OCI-M2 (cell line): ENCODE results near the gene BTG2.

ENCODE experiments used
- DNase-seq: peaks from one replicate; lab custom pipeline; 2025; ENCODE audit not compliant: unreplicated experiment; lab: John Stamatoyannopoulos, UW

The BTG2 gene

DNA sequence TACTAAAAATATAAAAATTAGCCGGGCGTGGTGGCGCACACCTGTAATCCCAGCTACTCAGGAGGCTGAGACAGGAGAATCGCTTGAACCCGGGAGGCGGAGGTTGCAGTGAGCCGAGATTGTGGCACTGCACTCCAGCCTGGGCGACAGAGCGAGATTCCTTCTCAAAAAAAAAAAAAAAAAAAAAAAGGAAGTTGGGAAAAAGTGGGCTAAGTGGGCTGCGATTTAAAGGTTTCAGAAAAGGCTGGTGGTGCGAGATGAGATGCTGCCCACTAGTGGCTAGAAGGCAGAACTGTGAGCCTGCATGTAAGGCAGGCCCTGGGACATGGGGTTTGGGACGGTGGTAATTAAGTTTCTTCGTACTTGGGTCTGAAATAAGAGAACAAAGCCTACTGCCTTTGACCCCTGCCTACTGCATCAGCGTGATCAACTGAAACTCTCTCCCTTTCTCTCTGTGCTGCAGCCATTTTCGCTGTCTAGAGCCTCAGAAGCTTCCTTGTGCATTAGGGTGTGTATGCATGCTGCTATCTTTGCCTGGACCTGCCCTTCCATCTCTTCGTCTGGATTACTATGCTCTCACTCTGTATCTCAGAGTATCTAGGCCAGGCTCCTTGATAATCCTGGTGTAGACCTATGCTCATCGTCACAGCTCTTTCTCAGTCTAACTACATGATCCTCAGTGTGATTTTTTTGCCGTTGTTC is 33.2 kb downstream of the BTG2 start:
- no peak for DNase-seq

DNA sequence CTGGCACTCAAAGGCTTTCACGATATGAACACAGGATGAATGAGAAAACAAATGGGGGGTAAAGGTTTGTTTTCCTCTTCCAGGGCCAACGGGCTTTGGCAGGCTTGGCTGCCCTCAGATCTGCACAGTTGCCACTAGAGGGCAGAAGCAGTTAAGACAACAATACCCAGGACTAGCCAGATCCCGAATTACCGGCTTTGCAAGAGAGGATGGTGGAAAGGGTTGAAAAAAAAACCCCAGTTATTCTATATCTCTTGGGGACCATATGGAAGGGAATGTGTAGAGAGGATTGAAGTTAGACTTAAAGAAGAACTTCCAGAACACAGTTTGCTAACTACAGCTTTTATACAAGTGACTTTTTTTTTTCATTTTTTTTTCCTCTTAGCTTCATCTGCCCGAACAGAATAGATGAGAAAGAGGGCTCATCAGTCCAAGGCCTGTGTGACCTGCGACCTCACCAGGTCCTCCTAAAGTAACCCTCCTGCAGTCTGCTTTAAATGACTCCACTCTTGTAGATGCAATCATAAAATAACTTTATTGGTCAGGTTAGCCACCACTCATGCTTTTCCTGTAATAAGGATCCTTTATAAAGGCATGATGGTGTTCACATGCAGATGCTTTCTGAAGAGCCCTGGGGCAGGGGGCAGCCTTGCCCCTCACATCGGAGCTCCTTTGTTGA is 34.9 kb downstream of the BTG2 start:
- no peak for DNase-seq

DNA sequence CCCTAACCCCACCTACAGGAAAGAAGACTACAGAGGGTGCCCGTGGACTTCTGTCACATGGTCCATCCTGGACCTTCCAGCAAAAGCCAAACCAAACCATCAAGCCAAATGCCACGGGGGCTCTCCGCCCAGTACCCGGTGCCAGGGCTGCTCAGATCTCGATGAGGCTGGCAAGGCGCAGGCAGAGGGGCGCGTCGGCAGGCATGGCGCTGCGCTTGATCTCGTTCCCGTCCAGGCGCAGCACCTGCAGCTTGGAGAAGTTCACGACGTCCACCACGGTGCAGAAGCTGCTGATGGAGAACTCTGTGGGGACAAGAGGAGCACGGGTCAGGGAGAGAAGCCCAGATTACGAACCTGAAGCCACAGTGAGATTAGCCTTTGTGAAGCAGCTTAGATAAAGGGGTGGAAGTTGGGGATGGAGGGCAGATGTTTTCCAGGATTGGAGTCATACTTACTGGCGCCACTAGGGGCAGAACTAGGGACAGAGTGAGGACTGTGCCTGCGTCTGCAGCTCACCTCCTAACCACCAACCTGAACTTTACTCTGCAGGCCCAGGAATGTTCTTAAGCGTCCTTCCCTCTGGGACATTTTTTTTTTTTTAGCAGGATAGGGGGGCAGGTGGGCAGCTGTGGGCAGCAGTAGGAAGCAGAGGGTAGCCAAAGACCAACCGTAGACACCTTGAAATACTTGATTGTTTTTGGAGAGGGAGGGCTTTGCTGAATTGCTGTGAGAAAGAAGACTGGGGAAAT is 37.0 kb downstream of the BTG2 start:
- no peak for DNase-seq

DNA sequence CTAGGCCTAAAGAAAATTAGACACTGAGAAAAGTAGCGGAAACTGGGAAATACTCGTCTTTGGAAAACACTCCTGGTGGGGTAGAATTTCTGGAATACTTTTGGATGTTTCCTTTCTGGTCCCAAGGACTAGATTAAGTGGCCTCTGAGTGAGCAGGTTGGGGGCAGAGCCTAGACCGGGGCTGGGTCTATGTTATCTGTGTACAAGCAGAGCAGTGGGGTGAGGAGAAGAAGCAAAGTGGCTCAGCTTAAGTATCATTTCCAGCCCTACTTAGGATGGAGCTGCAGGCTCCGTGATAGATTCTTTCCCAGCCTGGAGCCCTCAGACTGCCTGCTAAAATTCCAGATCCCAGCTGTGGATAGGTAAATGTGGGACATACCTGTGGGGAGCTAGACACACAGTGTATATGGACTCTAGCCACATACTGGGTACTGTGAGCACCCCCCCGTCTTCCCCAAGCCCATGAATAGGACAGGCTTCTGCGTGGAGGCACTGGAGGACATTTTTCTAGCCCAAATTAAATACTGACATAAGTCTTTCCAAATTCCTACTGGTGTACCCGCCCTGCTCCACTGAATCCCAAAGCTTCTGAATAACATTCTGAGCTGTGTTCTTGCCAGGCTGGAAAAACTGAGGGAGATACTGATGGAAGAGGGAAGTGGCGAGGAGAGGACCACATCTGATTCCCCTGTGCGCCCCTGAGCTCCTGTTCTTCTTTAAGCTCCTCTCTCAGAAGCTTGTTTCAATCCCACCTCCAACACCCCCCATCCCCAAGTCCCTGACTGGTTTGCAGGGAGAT is 38.8 kb downstream of the BTG2 start:
- DNase-seq: no peak

DNA sequence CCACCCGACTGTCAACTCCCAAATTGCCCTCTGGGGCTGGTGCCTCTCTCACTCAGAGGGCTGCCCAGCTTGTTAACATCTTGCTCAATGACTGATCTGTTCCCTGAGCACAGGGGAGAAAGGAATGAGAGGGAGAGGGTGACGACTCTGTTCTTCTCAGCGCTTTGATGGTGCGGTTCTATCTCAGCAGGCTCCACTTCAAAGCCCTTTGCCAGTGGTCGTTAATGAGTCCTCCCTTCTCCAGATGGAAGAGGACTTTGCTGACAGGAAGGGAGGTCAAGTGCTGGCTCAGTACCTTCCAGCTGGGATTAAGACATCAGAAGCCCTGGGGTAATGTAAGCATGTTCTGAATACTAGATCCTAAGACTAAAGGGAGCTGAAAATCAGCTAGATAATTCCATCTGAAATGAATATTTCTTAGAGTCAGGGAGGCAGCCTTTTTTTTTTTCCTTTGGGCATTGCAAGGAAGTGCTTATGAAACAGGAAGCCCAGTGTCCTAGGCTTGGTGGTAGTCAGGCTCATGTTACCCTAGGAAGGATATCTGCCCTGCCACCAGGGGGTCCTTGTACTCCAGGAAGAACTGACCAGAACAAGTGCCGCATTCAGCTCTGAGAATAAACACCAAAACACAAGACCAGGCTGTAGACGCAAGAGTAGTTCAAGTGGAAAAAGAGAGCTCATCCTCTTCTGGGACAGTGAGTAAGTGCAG is 40.9 kb downstream of the BTG2 start:
- no peak for DNase-seq

DNA sequence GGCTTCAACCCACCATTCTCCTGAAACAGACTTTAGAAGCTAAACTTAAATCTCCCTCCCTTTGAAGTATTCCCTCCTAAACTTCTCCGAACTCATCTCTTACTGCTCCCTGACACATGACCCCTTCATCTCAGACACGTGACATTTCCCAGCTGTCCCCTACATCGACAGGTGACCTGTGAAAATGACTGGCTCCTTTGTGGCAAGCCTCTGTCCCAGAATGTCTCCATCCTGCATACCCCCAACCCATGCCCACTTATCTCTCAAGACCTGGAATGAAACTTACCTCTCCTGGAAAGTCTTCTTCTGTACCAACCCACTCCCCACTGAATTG is 41.4 kb downstream of the BTG2 start:
- no peak for DNase-seq

DNA sequence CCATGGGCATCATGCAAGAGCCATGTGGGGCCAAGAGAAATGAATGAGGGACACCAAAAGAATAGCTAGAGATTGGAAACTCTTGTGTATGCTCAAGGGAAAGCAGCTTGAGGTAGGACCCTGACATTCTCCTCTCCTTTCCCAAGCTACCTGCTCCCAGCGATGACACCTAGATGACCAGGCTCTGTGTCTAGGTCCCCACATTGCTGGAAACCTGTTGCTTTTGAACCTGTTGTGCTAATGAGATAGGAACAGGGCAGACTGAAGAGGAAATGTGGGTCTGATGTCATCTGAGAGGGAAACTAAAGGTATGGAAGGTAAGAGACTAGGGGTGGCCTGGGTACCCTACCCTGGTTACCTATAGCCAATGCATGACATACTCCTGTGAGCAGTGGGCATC is 43.8 kb downstream of the BTG2 start:
- DNase-seq: no peak

DNA sequence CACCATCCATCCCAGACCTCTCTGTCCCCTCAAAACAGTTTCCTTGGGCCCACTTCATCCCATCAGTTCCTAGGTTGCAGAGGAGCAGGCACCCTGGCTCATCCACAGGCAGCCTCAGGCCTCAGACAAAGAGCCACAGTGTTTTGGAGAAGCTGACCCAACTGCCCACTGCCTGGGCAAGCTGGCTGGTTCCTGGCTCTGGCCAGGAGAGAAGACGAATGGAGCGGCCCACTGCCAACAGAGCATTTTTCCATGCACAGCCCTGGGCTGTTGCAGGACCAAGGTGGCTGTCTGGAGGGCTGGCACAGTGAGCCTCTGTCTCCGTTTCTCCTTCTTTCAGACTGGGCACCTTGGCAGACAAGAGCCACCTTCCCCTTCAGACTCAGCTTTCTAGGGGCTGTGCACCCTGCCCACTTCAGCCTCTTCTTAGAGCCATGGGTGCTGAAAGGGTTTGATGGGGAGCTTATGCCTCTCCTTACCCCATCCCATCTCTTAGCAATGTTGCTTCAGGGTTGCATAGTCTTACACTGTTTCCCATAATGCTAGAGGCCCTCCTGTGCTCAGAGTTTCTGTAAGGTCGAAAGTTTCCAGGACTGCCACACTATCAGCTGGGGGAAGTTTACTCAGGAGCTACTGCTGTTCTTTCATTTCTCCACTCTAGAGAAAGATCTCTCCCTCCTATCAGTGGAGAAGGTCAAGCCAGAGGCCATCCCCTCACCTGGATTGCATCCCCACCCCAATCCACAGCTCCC is 44.6 kb downstream of the BTG2 start:
- DNase-seq: no peak

DNA sequence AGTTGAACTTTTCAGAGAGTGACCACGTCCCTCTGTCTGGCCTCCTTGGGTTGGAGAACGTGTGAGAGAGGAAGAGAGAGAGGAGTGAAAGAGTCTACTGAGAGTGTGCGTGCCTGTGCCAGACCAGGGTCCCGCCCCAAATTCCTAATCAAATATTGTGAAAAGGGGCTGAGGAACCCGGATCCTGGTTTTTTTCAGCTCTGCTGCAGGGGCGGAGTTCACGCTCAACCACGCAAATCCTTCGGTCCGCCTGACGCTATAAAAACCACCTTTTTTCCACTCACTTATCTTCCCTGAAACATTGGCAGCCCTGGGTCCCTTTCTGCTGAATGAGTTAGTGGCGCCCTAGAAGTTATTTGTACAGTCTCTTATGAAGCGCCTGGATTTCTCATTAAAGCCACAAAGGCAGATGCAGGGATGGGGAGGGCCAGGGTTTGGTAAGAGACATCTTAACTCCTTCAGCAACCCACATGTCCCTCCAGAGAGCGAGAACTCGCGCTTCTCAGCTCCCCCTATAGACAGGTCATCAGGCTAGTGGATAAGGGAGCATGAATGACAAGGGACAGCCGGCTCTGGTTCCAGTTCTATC is 45.8 kb downstream of the BTG2 start, which contains the start of gene FMOD:
TSS of gene FMOD (minus strand) at position 86 of the 589 bp plus-strand sequence. CDS start 2,852 bp downstream, outside the sequence.
- no peak for DNase-seq

DNA sequence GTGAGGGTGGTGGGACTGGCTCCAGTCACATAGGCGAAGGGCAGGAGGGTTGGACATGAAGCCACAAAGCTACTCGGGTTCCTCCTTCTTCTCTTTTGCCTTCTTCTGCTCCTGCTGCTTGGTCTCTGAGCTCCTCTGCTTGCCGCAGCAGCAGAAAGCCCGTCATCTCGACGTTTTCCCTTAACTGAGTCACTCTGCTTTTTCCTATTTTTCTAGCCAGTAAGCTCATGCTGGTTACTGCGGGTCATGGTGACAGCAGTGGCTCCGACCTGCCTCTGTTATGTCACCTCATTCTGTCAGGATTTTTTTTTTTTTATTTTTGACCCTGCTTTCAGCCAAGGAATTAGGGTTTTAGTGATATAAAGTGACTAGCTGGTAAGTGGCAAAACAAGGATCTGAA is 48.2 kb downstream of the BTG2 start:
- no peak for DNase-seq

DNA sequence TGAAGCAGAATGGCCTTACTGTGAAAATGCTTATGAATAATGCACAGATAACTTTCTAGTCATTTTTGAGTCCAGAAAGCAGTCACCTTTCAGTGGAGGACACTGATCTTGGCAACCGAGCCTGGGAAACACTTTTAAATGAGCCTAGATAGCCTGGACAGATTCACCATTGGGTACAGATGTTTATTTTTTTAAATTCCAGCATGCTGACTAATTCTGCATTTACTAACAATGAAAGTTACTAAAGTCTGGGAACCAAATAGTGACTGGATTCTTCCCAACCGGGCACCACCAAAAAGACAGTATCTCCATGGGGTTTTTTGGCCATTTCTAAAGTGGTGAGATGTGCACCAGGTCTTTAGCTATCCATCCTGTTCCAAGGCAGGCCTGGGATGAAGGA is 48.9 kb downstream of the BTG2 start:
- DNase-seq: no peak

DNA sequence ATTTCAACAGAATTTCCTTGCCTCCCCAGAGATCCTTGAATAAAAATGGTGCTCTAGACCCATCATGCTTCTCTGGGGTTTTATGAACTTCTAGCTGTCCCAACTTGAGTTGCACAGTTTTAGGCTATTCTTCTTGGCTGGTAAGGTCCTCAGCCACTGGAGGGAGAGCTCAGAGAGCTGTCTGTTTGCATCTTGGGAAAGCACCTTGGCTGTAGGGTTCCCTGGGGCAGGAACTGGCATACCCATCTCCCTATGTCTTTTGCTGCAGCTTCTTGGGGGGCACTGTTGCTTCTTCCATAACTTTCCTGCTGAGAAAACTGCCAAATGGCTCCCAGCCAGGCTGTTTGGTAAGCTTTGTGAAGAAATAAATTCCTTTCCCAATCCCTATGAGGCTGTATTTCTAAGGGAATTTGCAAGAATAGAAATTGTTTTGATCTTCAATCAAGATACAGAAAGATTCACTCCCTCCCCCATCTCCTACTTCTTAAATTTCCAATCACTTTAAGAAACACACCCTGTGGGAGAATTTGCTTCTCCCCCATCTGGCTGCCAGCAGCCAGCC is 53.8 kb downstream of the BTG2 start:
- no peak for DNase-seq
